Medulla oblongata (tissue), 1 donor: ENCODE measurements around the gene SLC39A11.
"Not testable (repeated sequence)": the region's sequence is repeated elsewhere in the genome, so short reads cannot be mapped to it uniquely, and the experiment has no call there.

ENCODE experiments used
- DNase-seq: peaks from one replicate; pipeline ENCODE4 v3.0.0-alpha.2; 2015; ENCODE audit errors: extremely low spot score

SLC39A11 gene

DNA sequence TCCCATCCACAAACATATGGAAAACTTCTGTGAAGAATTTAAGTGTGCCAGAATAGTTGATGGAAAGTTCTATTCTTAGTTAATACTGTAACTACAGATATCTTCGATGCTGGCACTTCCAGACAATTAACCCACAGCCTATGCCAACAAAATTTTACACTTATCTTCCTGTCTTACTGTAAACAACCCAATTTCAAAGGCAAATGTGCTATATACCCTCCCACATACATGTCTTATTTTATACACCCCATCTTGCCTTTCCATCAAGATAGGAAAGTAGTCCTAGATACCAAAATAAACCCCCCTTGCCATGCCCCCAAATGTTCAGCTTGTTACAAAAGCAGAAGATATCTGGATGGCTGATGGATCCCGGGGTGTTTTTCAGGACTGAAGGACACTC lies 306.3 kb downstream of the SLC39A11 start:
- DNase-seq, result no peak

GRCh38 chr17:72782985-72783701 lies 309.3 kb downstream of the SLC39A11 start:
- no peak for DNase-seq

DNA sequence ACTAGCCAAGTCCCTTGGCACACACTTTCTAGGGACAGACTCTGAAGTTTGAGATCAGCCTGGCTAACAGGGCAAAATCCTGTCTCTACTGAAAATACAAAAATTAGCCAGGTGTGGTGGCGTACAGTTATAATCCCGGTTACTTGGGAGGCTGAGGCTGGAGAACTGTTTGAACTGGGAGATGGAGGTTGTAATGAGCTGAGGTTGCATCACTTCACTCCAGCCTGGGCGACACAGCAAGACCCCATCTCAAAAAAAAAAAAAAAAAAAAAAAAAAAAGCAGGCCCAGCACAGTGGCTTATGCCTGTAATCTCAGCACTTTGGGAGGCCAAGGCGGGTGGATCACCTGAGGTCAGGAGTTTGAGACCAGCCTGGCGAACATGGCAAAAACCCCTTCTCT lies 310.1 kb downstream of the SLC39A11 start:
- DNase-seq, result not testable (repeated sequence)

GRCh38 chr17:72778169-72779151 lies 314.0 kb downstream of the SLC39A11 start:
- DNase-seq, result no peak

DNA sequence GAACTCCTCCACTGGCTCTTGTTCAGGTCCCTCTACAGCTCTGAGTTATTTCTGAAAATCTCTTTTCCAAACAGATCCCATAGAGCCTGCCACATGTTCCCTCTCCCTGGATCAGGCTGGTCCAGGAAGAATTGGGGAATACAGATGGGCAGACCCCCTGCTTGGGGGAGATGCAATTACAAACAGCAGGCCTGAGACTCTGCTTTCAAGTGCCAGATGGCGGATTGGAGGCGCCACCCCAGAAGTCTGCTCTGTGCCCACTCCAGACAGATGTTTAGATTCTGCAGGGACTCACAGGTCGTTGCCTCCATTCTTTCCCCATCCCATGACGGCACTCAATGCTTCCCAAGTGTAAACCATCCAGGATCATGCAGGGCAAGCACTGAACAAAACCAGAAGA lies 316.6 kb downstream of the SLC39A11 start:
- DNase-seq, result no peak

- no peak for DNase-seq
These were observed 317.3 kb downstream of the SLC39A11 start for GRCh38 chr17:72775237-72775636.

- no peak for DNase-seq
These were observed 318.3 kb downstream of the SLC39A11 start for GRCh38 chr17:72774236-72774635.

DNA sequence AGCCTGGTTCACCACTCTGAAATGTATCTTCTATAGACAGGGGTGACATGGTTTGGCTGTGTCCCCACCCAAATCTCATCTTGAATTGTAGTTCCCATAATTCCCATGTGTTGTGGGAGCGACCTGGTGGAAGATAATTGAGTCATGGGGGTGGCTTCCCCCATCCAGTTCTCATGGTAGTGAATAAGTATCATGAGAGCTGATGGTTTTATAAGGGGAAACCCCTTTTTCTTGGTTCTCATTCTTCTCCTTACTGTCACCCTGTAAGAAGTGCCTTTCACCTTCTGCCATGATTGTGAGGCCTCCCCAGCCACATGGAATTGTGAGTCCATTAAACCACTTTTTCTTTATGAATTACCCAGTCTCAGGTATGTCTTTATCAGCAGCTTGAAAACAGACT lies 319.3 kb downstream of the SLC39A11 start:
- DNase-seq, result not testable (repeated sequence)

DNA sequence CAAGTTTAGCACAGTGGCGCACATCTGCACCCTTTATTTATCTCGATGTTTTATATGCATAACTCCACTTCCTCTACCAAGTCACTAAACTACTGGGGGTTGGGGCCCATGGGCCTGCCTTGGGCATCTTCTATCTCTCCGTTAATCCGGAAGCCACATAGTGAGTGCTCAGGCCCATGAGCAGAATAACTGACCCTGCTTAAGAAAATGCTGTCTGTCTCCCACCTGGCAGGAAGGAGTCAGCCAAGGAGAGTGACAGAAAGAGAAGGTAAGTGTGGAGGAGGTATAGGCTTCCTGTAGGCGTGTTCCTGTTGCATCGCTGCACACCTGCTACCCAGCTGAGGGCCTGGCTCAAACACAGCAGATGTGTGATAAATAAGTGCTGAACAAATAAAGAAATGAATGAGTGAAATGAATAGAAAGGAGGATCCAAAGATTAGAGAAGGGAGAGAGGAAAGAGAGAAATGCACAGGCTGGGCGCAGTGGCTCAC lies 320.1 kb downstream of the SLC39A11 start:
- no peak for DNase-seq

- DNase-seq, result no peak
These were observed 320.8 kb downstream of the SLC39A11 start for GRCh38 chr17:72771734-72772133.

- no peak for DNase-seq
These were observed 325.6 kb downstream of the SLC39A11 start for GRCh38 chr17:72766761-72767356.

DNA sequence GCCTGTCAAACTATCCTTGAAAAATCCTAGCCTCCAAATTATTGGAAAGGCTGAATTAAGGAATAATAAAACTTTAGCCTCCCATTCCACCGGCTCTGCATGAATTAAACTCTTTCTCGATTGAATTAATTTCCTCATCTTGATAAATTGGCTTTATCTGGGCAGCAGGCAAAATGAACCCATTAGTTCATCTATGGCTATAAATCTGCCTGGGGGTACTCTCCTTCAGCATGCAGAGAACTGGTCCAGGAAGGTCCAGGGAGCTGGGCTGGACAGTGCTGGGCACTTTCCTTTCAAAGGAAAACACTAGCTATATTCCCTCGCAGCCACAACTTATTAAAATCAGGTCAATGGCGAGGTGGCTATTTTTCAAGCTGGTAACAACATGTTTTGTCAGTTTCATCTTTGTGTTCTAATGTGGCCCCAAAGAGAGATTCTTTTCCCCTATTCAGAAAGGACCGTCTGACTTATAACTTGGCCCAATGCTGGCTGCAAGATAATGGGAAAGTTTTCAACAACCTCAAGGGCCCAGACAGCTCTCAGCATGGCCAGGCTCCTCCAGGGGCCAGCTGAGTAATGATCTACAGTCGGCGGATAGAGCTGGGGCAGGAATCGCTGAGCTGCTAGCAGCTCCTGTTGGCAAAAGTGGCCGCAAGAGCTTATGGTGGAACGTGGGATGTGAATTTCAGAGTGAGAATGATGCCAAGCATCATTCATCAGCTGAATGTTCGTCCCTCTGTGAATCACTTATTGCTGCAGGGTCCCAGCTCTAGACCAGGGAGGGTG lies 326.9 kb downstream of the SLC39A11 start:
- no peak for DNase-seq

DNA sequence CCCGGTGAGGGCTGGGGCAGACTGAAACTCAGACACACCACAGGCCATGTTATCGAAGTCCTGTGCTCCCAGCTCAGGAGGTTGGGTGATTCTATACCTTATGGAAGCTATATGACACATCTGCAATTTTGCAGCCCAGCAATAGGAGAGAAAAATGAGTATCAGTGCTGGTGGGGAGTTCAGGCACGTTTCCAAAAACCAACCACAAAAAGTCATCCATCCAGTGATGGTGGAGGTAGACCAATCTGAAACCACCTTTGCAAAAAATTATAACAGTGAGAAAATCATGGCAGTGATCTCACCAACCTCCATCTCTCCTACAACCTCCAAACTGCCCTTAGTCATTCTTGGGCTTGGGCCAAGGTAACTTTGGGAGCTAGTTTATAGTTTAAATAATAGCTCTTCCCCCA lies 327.9 kb downstream of the SLC39A11 start:
- DNase-seq, result no peak

DNA sequence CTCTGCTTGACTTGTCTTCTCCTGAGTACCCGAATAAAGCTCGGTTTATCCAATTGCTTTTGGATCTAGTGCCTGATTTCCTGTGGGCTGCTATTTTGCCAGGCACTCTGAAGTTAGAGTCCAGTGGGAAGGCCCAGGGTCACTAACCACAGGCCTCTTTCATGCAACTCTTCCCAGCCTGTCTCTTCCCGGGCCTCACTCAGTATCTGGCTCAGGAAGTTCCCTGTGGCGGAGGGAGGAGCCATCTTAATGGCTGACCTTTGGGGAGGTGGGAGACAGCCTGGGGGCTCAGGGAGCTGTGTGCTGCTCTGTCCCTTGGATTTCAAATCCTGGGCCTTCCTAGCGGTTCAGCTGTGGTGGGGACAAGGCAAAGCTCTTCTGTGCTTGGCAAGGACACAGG lies 328.5 kb downstream of the SLC39A11 start:
- no peak for DNase-seq

GRCh38 chr17:72761893-72762575 lies 330.5 kb downstream of the SLC39A11 start:
- DNase-seq, result not testable (repeated sequence)

- DNase-seq, result no peak
These were observed 331.1 kb downstream of the SLC39A11 start for GRCh38 chr17:72761431-72761830.

DNA sequence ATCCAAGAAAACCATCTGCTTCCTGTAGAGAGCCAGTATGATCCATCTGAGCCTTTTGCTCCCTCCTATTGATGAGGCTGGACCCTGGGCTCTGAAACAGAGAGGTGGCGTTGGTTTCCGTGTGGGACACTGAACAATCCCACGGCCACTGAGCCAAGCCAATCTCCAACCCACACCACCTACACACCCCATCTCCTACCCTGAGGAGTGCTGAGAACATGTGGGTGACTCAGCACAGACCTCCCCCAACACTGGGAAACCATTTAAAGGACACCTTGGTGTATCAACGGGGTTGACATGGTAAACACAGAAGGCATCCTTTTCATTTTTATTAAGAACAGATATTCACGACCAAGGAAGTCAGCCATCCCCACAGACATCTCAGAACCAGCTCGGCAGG lies 332.1 kb downstream of the SLC39A11 start:
- no peak for DNase-seq

GRCh38 chr17:72759301-72759700 lies 333.2 kb downstream of the SLC39A11 start:
- no peak for DNase-seq

- no peak for DNase-seq
These were observed 336.2 kb downstream of the SLC39A11 start for GRCh38 chr17:72756256-72756655.

DNA sequence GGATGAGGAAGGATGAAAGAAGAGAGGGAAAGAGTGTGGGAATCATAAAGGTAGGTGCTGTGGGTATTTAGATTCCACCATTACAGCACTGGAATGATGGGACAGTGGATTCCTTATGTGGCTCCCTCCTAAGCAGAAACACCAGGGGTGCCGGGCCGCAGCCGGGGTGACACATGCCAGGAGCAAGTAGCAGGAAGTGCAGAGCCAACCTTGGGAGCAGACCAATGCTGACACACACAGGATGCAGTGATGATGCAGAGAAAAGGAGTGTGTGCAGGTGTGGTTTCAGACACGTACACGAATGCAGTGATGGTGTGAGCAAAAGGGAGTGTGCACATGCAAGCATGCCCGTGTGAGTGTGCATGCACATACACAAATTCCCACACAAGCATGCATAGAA lies 338.0 kb downstream of the SLC39A11 start:
- no peak for DNase-seq

- no peak for DNase-seq
These were observed 340.7 kb downstream of the SLC39A11 start for GRCh38 chr17:72751746-72752145.
